K562 (cell line): ENCODE measurements around the gene MEGF11. TPM values are rescaled to one million over a fixed set of nuclear protein-coding genes. Genes with fewer than 3 reads are reported as not detected.

Experiments
- ATAC-seq: fragments of 200-7000 bp; cut with Tn5 transposase; 3 replicates; pipeline ENCODE4 v1.9.1; 2020; ENCODE audit warnings: moderate library complexity
- BruUV-seq: library from RNA; stranded (reverse); fragments of 400-500 nt; replicated peaks from 2 replicates; lab custom pipeline; 2021; lab: Mats Ljungman, UMichigan
- CTCF ChIA-PET: fragments of 300-600 bp; formaldehyde crosslinking; extraction: SDS; loops from one replicate; lab custom pipeline; 2021; ENCODE audit warnings: low intra/inter-chr PET ratio; lab: Yijun Ruan, JAX
- POLR2A ChIA-PET: fragments of 300-600, 350-650 bp; sonication (Branson Sonifier 250); formaldehyde crosslinking; extraction: SDS; loops from one replicate; lab custom pipeline; 2021; ENCODE audit warnings: antibody characterized with exemption, inconsistent platforms; lab: Yijun Ruan, JAX
- DNase-seq, 4 experiments: peaks; one replicate each; pipeline versions ENCODE4 v3.0.0 to v3.0.0-alpha.2; 2011 to 2018; ENCODE audit warnings: low spot score in 3 of 4, mixed read lengths in 3 of 4; ENCODE audit errors: extremely low read depth in 1 of 4
- FAIRE-seq: peaks from 2 replicates; lab custom pipeline; 2011; peaks lifted over from hg19 to GRCh38; lab: Jason Lieb, UNC
- H2AFZ ChIP-seq: 2 replicates; pipeline ENCODE4 v1.6.0; 2011; ENCODE audit warnings: low read depth, low read length, control low read depth, inconsistent platforms
- H3K27ac ChIP-seq: fragments of 200-600 bp; 3 replicates; pipeline ENCODE4 v1.8.0; 2011; ENCODE audit warnings: low read depth, mild to moderate bottlenecking, control low read depth, inconsistent platforms, low read length, moderate library complexity, mixed read lengths; ENCODE audit errors: extremely low read depth
- H3K27me3 ChIP-seq, 2 experiments: fragments of 300-600 bp in 1 of 2; 2 replicates in 1 of 2; 3 replicates in 1 of 2; pipeline versions ENCODE4 v1.6.0 to v1.8.0; 2011; ENCODE audit warnings: inconsistent platforms in 2 of 2, low read length in 2 of 2, mild to moderate bottlenecking in 1 of 2, mixed read lengths in 1 of 2, moderate library complexity in 1 of 2; ENCODE audit not compliant: control insufficient read depth in 2 of 2, insufficient read depth in 2 of 2
- H3K36me3 ChIP-seq: fragments of 300-600 bp; 3 replicates; pipeline ENCODE4 v1.8.0; 2011; ENCODE audit warnings: mild to moderate bottlenecking, low read length, inconsistent platforms; ENCODE audit not compliant: control insufficient read depth, insufficient read depth
- H3K4me1 ChIP-seq, 2 experiments: fragments of 200-600 bp in 1 of 2; replicated peaks in 1 of 2; 2 replicates in 1 of 2; 3 replicates in 1 of 2; pipeline versions ENCODE4 v1.5.1 to v1.8.0; 2011; ENCODE audit warnings: inconsistent platforms in 2 of 2, low read length in 2 of 2, mild to moderate bottlenecking in 1 of 2, mixed read lengths in 1 of 2, moderate library complexity in 1 of 2; ENCODE audit not compliant: control insufficient read depth in 2 of 2, insufficient read depth in 2 of 2
- H3K4me2 ChIP-seq: 2 replicates; pipeline ENCODE4 v1.6.1; 2011; ENCODE audit warnings: low read length, control low read depth, inconsistent platforms, mixed read lengths; ENCODE audit not compliant: insufficient read depth
- H3K4me3 ChIP-seq: fragments of 200-600 bp; sonication (generic), shearing (Covaris generic); 2 replicates; pipeline ENCODE4 v1.5.1; 2016; ENCODE audit warnings: control low read depth, inconsistent platforms
- H3K79me2 ChIP-seq: fragments of 200-600 bp; 3 replicates; pipeline ENCODE4 v1.8.0; 2011; ENCODE audit warnings: low read length, inconsistent platforms; ENCODE audit not compliant: control insufficient read depth, insufficient read depth
- H3K9ac ChIP-seq, 2 experiments: 2 replicates each; pipeline versions ENCODE4 v1.6.0 to v1.6.1; 2011; ENCODE audit warnings: low read depth in 2 of 2, low read length in 2 of 2, control low read depth in 1 of 2, inconsistent platforms in 1 of 2, mild to moderate bottlenecking in 1 of 2, mixed read lengths in 1 of 2; ENCODE audit not compliant: insufficient read depth in 1 of 2
- H3K9me1 ChIP-seq: one replicate; pipeline ENCODE4 v1.6.0; 2011; ENCODE audit warnings: inconsistent platforms, mild to moderate bottlenecking, low read length, moderate library complexity; ENCODE audit not compliant: control insufficient read depth, insufficient read depth
- H3K9me3 ChIP-seq: replicated peaks from 2 replicates; pipeline ENCODE4 v1.5.1; 2011; ENCODE audit warnings: low read depth, low read length, inconsistent platforms; ENCODE audit not compliant: control insufficient read depth, insufficient read depth
- H4K20me1 ChIP-seq: replicated peaks from 2 replicates; pipeline ENCODE4 v1.6.1; 2011; ENCODE audit warnings: low read length, inconsistent platforms, mixed read lengths; ENCODE audit not compliant: control insufficient read depth, insufficient read depth
- ARHGAP35 ChIP-seq: fragments of 450-650 bp; IDR thresholded peaks from 2 replicates; pipeline ENCODE4 v1.6.1; 2018; ENCODE audit not compliant: partially characterized antibody
- ATF1 ChIP-seq, 2 experiments: fragments of 450-650 bp in 1 of 2; IDR thresholded peaks; 2 replicates each; pipeline ENCODE4 v1.6.1; 2016; ENCODE audit warnings: missing compliant biosample characterization in 1 of 2, missing genetic modification characterization in 1 of 2
- CAMTA2 ChIP-seq: fragments of 250-450 bp; sonication (Bioruptor Pico); conservative IDR thresholded peaks from 2 replicates; pipeline ENCODE4 v1.5.1; 2022
- CCNT2 ChIP-seq: IDR thresholded peaks from 2 replicates; pipeline ENCODE4 v1.6.1; 2011; ENCODE audit warnings: borderline replicate concordance, low read depth, mild to moderate bottlenecking, moderate library complexity, mixed read lengths, low read length; ENCODE audit not compliant: insufficient read length; ENCODE audit errors: extremely low read depth
- CHD2 ChIP-seq: IDR thresholded peaks from 2 replicates; pipeline ENCODE4 v1.6.1; 2011; ENCODE audit warnings: low read depth, low read length
- EZH2 ChIP-seq: IDR thresholded peaks from 2 replicates; pipeline ENCODE4 v1.6.1; 2012; ENCODE audit warnings: low read depth, mild to moderate bottlenecking, inconsistent platforms, low read length, borderline replicate concordance
- JUNB ChIP-seq: fragments of 450-650 bp; formaldehyde crosslinking; conservative IDR thresholded peaks from 2 replicates; pipeline ENCODE4 v1.4.0; 2020; ENCODE audit warnings: mild to moderate bottlenecking
- L3MBTL2 ChIP-seq: fragments of 450-650 bp; IDR thresholded peaks from 2 replicates; pipeline ENCODE4 v1.6.1; 2016; ENCODE audit warnings: mild to moderate bottlenecking, moderate library complexity
- MEF2D ChIP-seq: conservative IDR thresholded peaks from 2 replicates; pipeline ENCODE4 v1.6.1; 2016; ENCODE audit warnings: low read depth, missing genetic modification characterization, missing compliant biosample characterization
- NR1H2 ChIP-seq: sonication (generic); formaldehyde crosslinking; IDR thresholded peaks from 2 replicates; pipeline ENCODE4 v1.4.0; 2020; ENCODE audit warnings: mild to moderate bottlenecking, missing genetic modification reagents
- SRF ChIP-seq, 2 experiments: fragments of 250-450, 450-650 bp in 1 of 2; sonication (Bioruptor Pico) in 1 of 2; sonication (generic) in 1 of 2; formaldehyde crosslinking; IDR thresholded peaks; 2 replicates each; pipeline versions ENCODE4 v1.5.0 to v1.5.1; 2020 to 2022; ENCODE audit warnings: mild to moderate bottlenecking in 1 of 2, missing genetic modification reagents in 1 of 2
- XRCC3 ChIP-seq: fragments of 450-650 bp; IDR thresholded peaks from 2 replicates; pipeline ENCODE4 v1.6.1; 2017; ENCODE audit warnings: mild to moderate bottlenecking, moderate library complexity
- ZBTB34 ChIP-seq: fragments of 250-450 bp; sonication (Bioruptor Pico); IDR thresholded peaks from 2 replicates; pipeline ENCODE4 v1.8.0; 2021; ENCODE audit warnings: mild to moderate bottlenecking, moderate library complexity
- ZKSCAN3 ChIP-seq: fragments of 250-450 bp; sonication (Bioruptor Pico); IDR thresholded peaks from 2 replicates; pipeline ENCODE4 v1.4.0; 2020
- ZNF174 ChIP-seq: fragments of 250-450 bp; sonication (Bioruptor Pico); IDR thresholded peaks from 2 replicates; pipeline ENCODE4 v1.4.0; 2020; ENCODE audit warnings: mild to moderate bottlenecking
- ZNF324 ChIP-seq: fragments of 250-450 bp; sonication (Bioruptor Pico); IDR thresholded peaks from 2 replicates; pipeline ENCODE4 v1.4.0; 2020; ENCODE audit warnings: mild to moderate bottlenecking
- ZNF507 ChIP-seq: conservative IDR thresholded peaks from 2 replicates; pipeline ENCODE4 v1.6.1; 2017; ENCODE audit warnings: missing genetic modification characterization, missing compliant biosample characterization
- WGBS: fragments of 100-300 bp; shearing (Covaris generic); methylation state at CpG from one replicate; pipeline ENCODE4 v1.1.6; 2016; ENCODE audit warnings: low coverage, mixed read lengths; ENCODE audit not compliant: insufficient coverage; ENCODE audit errors: missing lambda C conversion rate; 5-methylcytosine and 5-hydroxymethylcytosine counted together
- in situ Hi-C: fragments of 300-500 bp; cut with MboI; formaldehyde crosslinking; loops from 4 replicates; pipeline ENCODE4 v1.15.0; 2018; ENCODE audit warnings: inconsistent platforms, mixed read lengths
- intact Hi-C: fragments of 100-400 bp; cut with micrococcal nuclease; formaldehyde crosslinking; loops from 2 replicates; pipeline ENCODE4 v1.14.2; 2022
- polyA plus RNA-seq, 8 experiments: library from polyadenylated mRNA; depleted of rRNA in 4 of 8; stranded (reverse) in 5 of 8; unstranded in 3 of 8; fragments of >200 nt; fragmentation: Nextera tagmentation in 2 of 8; fragmentation: Illumina TruSeq in 1 of 8; extraction: Ambion mirVana in 2 of 8; extraction: Trizol in 1 of 8; gene quantifications; 2 replicates each; pipeline versions ENCODE4 v1.2.1 to v1.2.3, GENCODE V29; 2011 to 2014; ENCODE audit warnings: inconsistent platforms in 1 of 8, missing spikeins in 1 of 8
- total RNA-seq, 7 experiments: library from RNA; depleted of rRNA in 6 of 7; stranded (reverse); fragments of >200 nt in 6 of 7; fragmentation: Illumina TruSeq in 2 of 7; extraction: Trizol in 2 of 7; gene quantifications; 2 replicates each; pipeline versions ENCODE4 v1.2.1 to v1.2.3, GENCODE V29; 2011 to 2021; ENCODE audit warnings: low replicate concordance in 1 of 7
- TF ChIP-seq, protein P1 (sequence below): sonication (generic); formaldehyde crosslinking; IDR thresholded peaks from 2 replicates; pipeline ENCODE4 v1.8.1; 2023; ENCODE audit warnings: mild to moderate bottlenecking, missing genetic modification reagents, moderate library complexity

MEGF11 gene
- total and polyA plus RNA-seq, 9 of the 15 experiments (the other 6 are each of a cell fraction or from before 2014, with no cell fraction given) = 0.06 to 0.23 (median 0.20) TPM; not detected in 6

DNA sequence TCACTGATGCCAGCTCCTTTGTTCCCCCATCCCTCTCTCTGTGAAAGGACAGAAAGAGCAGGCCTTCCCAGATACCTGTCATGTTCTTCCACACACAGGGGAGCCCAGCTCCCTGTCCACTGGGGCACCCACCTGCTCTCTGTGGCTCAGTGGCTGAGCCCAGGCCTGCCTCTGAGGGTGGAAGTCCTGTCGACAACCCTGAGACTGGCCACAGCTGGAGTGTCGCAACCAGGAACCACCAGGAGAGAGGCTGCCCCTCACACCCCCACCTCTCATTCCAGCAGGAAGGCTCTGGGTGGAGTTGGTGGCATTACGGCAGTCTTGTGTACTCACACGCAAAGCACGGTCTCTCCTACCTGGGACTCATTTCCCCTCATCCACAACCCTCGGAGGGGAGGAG is 66.3 kb downstream of the MEGF11 start:
- Histone ChIP-seq H2AFZ (no peak overlapping the region), H3K4me2 (no peak overlapping the region), H3K27me3 (peaks cover 26 to 53% of the 10 kb centered on the region in 2 experiments), H3K79me2 (no peaks in the 10 kb centered on the region), H4K20me1 (peaks cover 6% of the 10 kb centered on the region; the same call in 1 of the 2 replicates), H3K27ac (no peak overlapping the region), H3K9ac (no peak overlapping the region), H3K4me3 (no peak overlapping the region), H3K9me1 (no peaks in the 10 kb centered on the region), H3K4me1 (no peaks in the 10 kb centered on the region; a peak in 1 of 5 replicates), H3K9me3 (no peaks in the 10 kb centered on the region), H3K36me3 (no peaks in the 10 kb centered on the region)
- 0% methylated on average over 6 of the region's 6 CpGs for WGBS
- DNase-seq = no peak
- ChIA-PET CTCF (no interaction called here), POLR2A (interaction anchor here (0.8 to 1.6 kb wide), 2 partner anchors 24 to 547 kb away, joined by 3 to 4 read pairs; no protein-coding TSS in a partner anchor)
- TF ChIP-seq ATF1 (CRISPR knock-in tag; IDR thresholded peaks at IDR 0.05) = no peak
- TF ChIP-seq ATF1 (tag; IDR thresholded peaks at IDR 0.05) = no peak
- TF ChIP-seq JUNB (CRISPR knock-in tag) = no peak
- no peak for TF ChIP-seq CAMTA2 (CRISPR knock-in tag)
- no peak for TF ChIP-seq ZNF174
- no peak for TF ChIP-seq CCNT2
- no peak for TF ChIP-seq XRCC3
- no peak for TF ChIP-seq EZH2
- no peak for TF ChIP-seq ZNF507 (tag)
- no peak for TF ChIP-seq ZNF324 (CRISPR knock-in tag)
- TF ChIP-seq CHD2 = no peak
- TF ChIP-seq L3MBTL2 = no peak
- TF ChIP-seq, protein P1, sequence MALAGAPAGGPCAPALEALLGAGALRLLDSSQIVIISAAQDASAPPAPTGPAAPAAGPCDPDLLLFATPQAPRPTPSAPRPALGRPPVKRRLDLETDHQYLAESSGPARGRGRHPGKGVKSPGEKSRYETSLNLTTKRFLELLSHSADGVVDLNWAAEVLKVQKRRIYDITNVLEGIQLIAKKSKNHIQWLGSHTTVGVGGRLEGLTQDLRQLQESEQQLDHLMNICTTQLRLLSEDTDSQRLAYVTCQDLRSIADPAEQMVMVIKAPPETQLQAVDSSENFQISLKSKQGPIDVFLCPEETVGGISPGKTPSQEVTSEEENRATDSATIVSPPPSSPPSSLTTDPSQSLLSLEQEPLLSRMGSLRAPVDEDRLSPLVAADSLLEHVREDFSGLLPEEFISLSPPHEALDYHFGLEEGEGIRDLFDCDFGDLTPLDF (CRISPR knock-in tag) = no peak
- no peak for TF ChIP-seq NR1H2 (CRISPR knock-in tag)
- TF ChIP-seq ARHGAP35 = no peak
- no peak for TF ChIP-seq MEF2D (tag)
- no peak for TF ChIP-seq ZKSCAN3 (CRISPR knock-in tag)
- TF ChIP-seq SRF (CRISPR knock-in tag; IDR thresholded peaks at IDR 0.05) = no peak
- no peak for TF ChIP-seq ZBTB34
- FAIRE-seq = no peak
- no TSS peak for BruUV-seq
- intact Hi-C loops (no loop called here), in situ Hi-C loops (no loop called here)
- ATAC-seq = no peak
